HG03457 (cell line): ENCODE results near the gene INPP5D.
"Not testable (repeated sequence)": the region's sequence is repeated elsewhere in the genome, so short reads cannot be mapped to it uniquely, and the experiment has no call there.

Source experiments
- ATAC-seq: cut with Tn5 transposase; IDR thresholded peaks from one replicate; pipeline ENCODE4 v1.9.1; 2021; ENCODE audit warnings: moderate number of reproducible peaks; ENCODE audit not compliant: unreplicated experiment

INPP5D gene

GRCh38 chr2:233140978-233141377 lies 80.8 kb downstream of the INPP5D start:
- ATAC-seq = no peak

GRCh38 chr2:233141901-233142300 lies 81.8 kb downstream of the INPP5D start:
- ATAC-seq = no peak

- ATAC-seq = peak; percentile 66
Measured at GRCh38 chr2:233142355-233142897, 82.3 kb downstream of the INPP5D start.

- ATAC-seq = no peak
Measured at GRCh38 chr2:233143700-233144331, 83.7 kb downstream of the INPP5D start.

GRCh38 chr2:233145726-233146125 lies 85.6 kb downstream of the INPP5D start:
- ATAC-seq = no peak

GRCh38 chr2:233146194-233146593 lies 86.1 kb downstream of the INPP5D start:
- ATAC-seq = no peak

GRCh38 chr2:233147136-233147828 lies 87.1 kb downstream of the INPP5D start:
- no peak for ATAC-seq

GRCh38 chr2:233147829-233148167 lies 87.7 kb downstream of the INPP5D start:
- ATAC-seq = no peak

- ATAC-seq = no peak
Measured at GRCh38 chr2:233148354-233148753, 88.2 kb downstream of the INPP5D start.

- ATAC-seq = no peak
Measured at GRCh38 chr2:233152541-233152940, 92.4 kb downstream of the INPP5D start.

GRCh38 chr2:233153146-233153798 lies 93.1 kb downstream of the INPP5D start:
- no peak for ATAC-seq

GRCh38 chr2:233156001-233156400 lies 95.9 kb downstream of the INPP5D start:
- no peak for ATAC-seq

GRCh38 chr2:233156461-233156860 lies 96.3 kb downstream of the INPP5D start:
- ATAC-seq = not testable (repeated sequence)

GRCh38 chr2:233161730-233162129 lies 101.6 kb downstream of the INPP5D start:
- no peak for ATAC-seq

- no peak for ATAC-seq
Measured at GRCh38 chr2:233162770-233163169, 102.6 kb downstream of the INPP5D start.

- ATAC-seq = no peak
Measured at GRCh38 chr2:233163486-233164103, 103.5 kb downstream of the INPP5D start.

- ATAC-seq = no peak
Measured at GRCh38 chr2:233164128-233164635, 104.0 kb downstream of the INPP5D start.

- ATAC-seq = no peak
Measured at GRCh38 chr2:233164967-233165366, 104.8 kb downstream of the INPP5D start.

GRCh38 chr2:233165543-233165894 lies 105.4 kb downstream of the INPP5D start:
- ATAC-seq = no peak

- ATAC-seq = no peak
Measured at GRCh38 chr2:233165895-233166661, 105.9 kb downstream of the INPP5D start.

GRCh38 chr2:233168445-233168844 lies 108.3 kb downstream of the INPP5D start:
- no peak for ATAC-seq
